GM12873 (cell line): Measurements from ENCODE around the gene ZNF668.
A peak's percentile ranks its signal among the peaks of the same experiment; 100 is the strongest.

Experiments used
- TF ChIP-seq, protein P1 (sequence below): IDR thresholded peaks from 2 replicates; pipeline ENCODE4 v1.5.1; 2012; ENCODE audit warnings: low read depth, mild to moderate bottlenecking, moderate library complexity, low read length, control low read depth; ENCODE audit not compliant: insufficient read depth; ENCODE audit errors: missing control alignments

Gene ZNF668

DNA sequence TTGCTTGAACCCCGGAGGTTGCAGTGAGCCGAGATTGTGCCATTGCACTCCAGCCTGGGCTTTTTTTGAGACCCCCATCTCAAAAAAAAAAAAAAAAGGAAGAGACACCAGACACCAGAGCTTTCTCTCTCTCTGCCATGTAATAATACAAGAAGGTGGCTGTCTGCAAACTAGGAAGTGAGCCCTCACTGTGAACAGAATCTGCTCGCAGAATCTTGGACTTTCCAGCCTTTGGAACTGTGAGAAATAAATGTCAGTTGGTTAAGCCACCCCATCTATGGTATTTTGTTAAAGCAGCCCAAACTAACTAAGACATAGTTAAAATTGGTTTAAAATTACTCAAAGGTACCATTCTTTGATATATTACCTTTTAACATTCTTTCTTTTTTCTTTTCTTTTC is 53.5 kb downstream of the ZNF668 start:
- TF ChIP-seq, protein P1, sequence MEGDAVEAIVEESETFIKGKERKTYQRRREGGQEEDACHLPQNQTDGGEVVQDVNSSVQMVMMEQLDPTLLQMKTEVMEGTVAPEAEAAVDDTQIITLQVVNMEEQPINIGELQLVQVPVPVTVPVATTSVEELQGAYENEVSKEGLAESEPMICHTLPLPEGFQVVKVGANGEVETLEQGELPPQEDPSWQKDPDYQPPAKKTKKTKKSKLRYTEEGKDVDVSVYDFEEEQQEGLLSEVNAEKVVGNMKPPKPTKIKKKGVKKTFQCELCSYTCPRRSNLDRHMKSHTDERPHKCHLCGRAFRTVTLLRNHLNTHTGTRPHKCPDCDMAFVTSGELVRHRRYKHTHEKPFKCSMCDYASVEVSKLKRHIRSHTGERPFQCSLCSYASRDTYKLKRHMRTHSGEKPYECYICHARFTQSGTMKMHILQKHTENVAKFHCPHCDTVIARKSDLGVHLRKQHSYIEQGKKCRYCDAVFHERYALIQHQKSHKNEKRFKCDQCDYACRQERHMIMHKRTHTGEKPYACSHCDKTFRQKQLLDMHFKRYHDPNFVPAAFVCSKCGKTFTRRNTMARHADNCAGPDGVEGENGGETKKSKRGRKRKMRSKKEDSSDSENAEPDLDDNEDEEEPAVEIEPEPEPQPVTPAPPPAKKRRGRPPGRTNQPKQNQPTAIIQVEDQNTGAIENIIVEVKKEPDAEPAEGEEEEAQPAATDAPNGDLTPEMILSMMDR = no peak

DNA sequence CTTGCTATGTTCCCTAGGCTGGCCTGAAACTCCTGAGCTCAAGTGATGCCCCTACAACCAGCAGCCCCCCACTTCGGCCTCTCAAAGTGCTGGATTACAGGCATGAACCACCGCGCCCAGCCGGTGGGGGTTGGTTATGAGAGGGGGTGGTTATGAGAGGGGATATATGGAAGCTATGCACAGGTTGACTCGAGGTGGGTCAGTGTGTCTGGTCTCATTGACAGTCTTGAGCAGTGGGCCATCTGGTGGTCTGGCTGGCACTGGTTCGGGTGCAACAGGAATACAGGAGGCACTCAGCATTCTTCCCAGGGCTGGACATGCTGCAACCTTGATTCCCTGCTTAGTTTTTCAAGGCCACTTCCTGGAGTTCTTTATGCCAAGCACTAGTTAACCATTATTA is 58.0 kb downstream of the ZNF668 start:
- TF ChIP-seq, protein P1 = peak; percentile 9
